ENCODE measurements around the gene TRAPPC10.
"Not testable (repeated sequence)": the region's sequence is repeated elsewhere in the genome, so short reads cannot be mapped to it uniquely, and the experiment has no call there.

TRAPPC10 gene

GRCh38 chr21:44094832-44095231 is 82.7 kb downstream of the TRAPPC10 start:
- no peak for DNase-seq

- not testable (repeated sequence) for DNase-seq
Measured at GRCh38 chr21:44098507-44098906, 86.4 kb downstream of the TRAPPC10 start.

- DNase-seq = not testable (repeated sequence)
Measured at GRCh38 chr21:44098964-44099363, 86.9 kb downstream of the TRAPPC10 start.

GRCh38 chr21:44107026-44107501 is 95.0 kb downstream of the TRAPPC10 start, which contains the start of gene PWP2:
PWP2 (plus strand) TSS chr21:44107399; CDS start chr21:44107417, 18 bp downstream.
- DNase-seq = not testable (repeated sequence)

- DNase-seq = not testable (repeated sequence)
Measured at GRCh38 chr21:44107589-44107988, 95.5 kb downstream of the TRAPPC10 start.

- DNase-seq = not testable (repeated sequence)
Measured at GRCh38 chr21:44113702-44114371, 101.7 kb downstream of the TRAPPC10 start.

GRCh38 chr21:44122131-44122530 is 110.0 kb downstream of the TRAPPC10 start:
- DNase-seq = not testable (repeated sequence)

- DNase-seq = not testable (repeated sequence)
Measured at GRCh38 chr21:44127827-44128226, 115.7 kb downstream of the TRAPPC10 start.

GRCh38 chr21:44133715-44134057 is 121.6 kb downstream of the TRAPPC10 start:
- not testable (repeated sequence) for DNase-seq

GRCh38 chr21:44134732-44135131 is 122.6 kb downstream of the TRAPPC10 start:
- not testable (repeated sequence) for DNase-seq

- not testable (repeated sequence) for DNase-seq
Measured at GRCh38 chr21:44138039-44138438, 125.9 kb downstream of the TRAPPC10 start.

- not testable (repeated sequence) for DNase-seq
Measured at GRCh38 chr21:44139787-44140551, 127.9 kb downstream of the TRAPPC10 start.

- not testable (repeated sequence) for DNase-seq
Measured at GRCh38 chr21:44140552-44140932, 128.4 kb downstream of the TRAPPC10 start.

- not testable (repeated sequence) for DNase-seq
Measured at GRCh38 chr21:44142470-44142869, 130.4 kb downstream of the TRAPPC10 start.

GRCh38 chr21:44143380-44143779 is 131.3 kb downstream of the TRAPPC10 start:
- not testable (repeated sequence) for DNase-seq

- not testable (repeated sequence) for DNase-seq
Measured at GRCh38 chr21:44143996-44144395, 131.9 kb downstream of the TRAPPC10 start.

GRCh38 chr21:44144784-44145602 is 132.9 kb downstream of the TRAPPC10 start:
- DNase-seq = not testable (repeated sequence)

GRCh38 chr21:44145616-44146015 is 133.5 kb downstream of the TRAPPC10 start:
- not testable (repeated sequence) for DNase-seq

- DNase-seq = not testable (repeated sequence)
Measured at GRCh38 chr21:44147108-44147507, 135.0 kb downstream of the TRAPPC10 start.

- not testable (repeated sequence) for DNase-seq
Measured at GRCh38 chr21:44150255-44150654, 138.1 kb downstream of the TRAPPC10 start.

- DNase-seq = not testable (repeated sequence)
Measured at GRCh38 chr21:44153214-44153888, 141.2 kb downstream of the TRAPPC10 start.

- DNase-seq = not testable (repeated sequence)
Measured at GRCh38 chr21:44153889-44154228, 141.8 kb downstream of the TRAPPC10 start.
